ENCODE data around the gene IP6K3. TPM values are rescaled to one million over a fixed set of nuclear protein-coding genes. Genes with fewer than 3 reads are reported as not detected.

The IP6K3 gene
- total and polyA plus RNA-seq, 5 experiments from 2014 or later, result not detected

DNA sequence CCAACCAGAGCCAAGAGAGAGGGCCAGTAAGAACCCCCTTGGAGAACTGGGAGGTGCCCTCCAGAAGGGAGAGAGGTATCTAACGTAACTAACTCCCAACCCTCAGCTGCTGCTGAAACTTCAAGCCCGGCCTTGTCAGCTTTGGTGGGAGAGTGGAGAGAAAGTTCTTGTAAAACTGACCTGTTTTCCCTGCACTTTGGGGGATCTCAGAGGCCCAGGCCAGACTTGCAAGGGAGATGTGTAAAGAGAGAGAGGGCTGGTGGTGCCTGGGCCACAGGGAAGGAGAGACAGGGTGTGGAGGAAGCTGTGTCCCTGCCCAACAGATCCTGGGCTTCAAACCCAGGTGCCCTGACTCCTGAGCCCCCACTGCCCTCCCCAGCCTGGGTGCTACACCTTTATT lies 17.3 kb upstream of the IP6K3 start:
- Mint-ChIP-seq H3K36me3 (peaks cover 0 to 2% (median 0%) of the 10 kb centered on the region in 3 donors), H3K4me1 (peaks cover 0 to 19% (median 5%) of the 10 kb centered on the region in 4 donors), H3K9me3 (peaks cover 0 to 1% (median 0%) of the 10 kb centered on the region in 9 donors), H3K27me3 (peaks cover 2 to 40% (median 19%) of the 10 kb centered on the region in 5 donors), H3K4me3 (no peak overlapping the region), H3K27ac (peak overlapping the region in 1 of 10 donors; percentile 49)
- DNase-seq (no peak), ATAC-seq (no peak)
- POLR2A ChIA-PET, result no interaction called here

DNA sequence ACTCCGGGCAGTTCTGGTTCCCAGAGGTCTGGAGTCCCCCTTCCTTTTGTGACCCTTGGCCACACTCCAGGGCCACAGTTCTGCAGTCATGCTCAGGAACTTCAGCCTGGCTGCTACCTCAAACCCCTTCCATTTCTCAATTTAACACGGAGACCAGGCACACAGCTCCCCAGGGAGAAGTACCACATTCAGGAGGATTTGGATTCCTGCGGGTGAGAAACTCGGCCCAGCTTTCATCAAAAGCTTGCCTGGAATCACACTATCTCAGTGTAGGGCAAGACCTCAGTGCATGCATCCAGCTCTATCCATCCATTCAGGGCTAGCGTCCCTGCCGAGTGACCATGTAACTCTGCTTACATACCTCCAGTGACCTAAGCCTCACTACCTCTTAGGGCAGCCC lies 16.8 kb upstream of the IP6K3 start:
- ATAC-seq (no peak), DNase-seq (no peak)
- Mint-ChIP-seq H3K27me3 (peaks cover 1 to 40% (median 17%) of the 10 kb centered on the region in 5 donors), H3K27ac (peak overlapping the region in 1 of 10 donors; percentile 50), H3K36me3 (peaks cover 0 to 2% (median 0%) of the 10 kb centered on the region in 3 donors), H3K4me3 (no peak overlapping the region), H3K9me3 (peaks cover 0 to 1% (median 0%) of the 10 kb centered on the region in 9 donors), H3K4me1 (peaks cover 0 to 15% (median 5%) of the 10 kb centered on the region in 4 donors)
- POLR2A ChIA-PET, result no interaction called here

DNA sequence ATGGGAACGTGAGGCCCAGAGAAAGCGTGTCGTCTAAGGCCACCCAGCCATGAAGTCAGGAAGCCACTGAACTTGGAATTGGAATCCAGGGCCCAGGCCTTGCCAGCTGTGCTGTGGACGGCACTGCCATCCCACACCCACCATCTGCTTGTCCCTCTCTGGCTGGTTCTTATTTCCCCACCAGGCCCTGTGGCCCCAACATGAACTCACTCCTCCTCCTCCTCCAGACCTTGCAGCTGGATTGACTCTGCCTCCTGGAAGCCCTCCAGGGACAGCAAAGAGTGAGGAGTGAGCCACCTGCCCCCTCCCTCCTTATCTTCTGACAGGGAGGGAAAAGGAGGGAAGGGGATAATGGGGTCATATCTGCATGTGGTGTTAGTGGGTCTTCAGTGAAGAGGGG lies 16.0 kb upstream of the IP6K3 start:
- POLR2A ChIA-PET, result no interaction called here
- no peak for DNase-seq
- Mint-ChIP-seq H3K4me3 (no peak overlapping the region), H3K27me3 (peaks cover 1 to 40% (median 12%) of the 10 kb centered on the region in 5 donors), H3K9me3 (peaks cover 0 to 1% (median 0%) of the 10 kb centered on the region in 9 donors), H3K4me1 (peaks cover 0 to 13% (median 4%) of the 10 kb centered on the region in 4 donors), H3K36me3 (peaks cover 0 to 2% (median 0%) of the 10 kb centered on the region in 3 donors), H3K27ac (no peak overlapping the region)
- no peak for ATAC-seq

DNA sequence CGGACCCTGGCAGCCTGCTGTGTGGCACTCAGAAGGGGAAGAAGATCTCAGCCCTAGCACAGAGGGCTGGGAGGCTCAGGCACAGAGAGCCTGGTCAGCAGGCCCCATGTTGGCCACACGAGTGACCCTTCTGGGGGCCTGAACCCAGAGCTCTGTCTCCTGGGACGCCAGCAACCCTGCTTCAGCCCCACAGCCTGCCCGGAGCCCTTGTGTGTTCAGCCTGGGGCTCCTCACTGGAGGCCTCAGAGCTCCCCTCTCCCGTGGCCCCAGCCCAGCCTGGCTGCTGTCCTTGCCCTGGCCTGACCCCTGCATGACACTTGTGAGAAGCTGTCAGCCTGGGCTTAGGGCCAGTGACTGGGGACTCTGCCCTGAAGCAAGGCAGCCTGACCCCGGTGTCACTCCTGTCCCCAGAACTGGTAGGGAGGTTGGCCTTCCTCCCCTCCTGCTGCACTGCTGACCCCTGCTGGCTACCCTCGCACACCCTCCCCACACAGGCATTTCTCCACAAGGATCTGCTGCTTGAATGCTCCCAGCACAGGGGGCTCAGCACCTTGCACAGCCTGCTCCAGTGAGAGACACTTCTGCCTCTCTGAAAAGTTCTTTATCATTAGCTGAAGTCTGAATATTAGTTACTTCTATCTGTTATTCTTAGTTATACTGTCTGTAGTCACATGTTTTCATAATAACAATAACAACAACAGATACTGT lies 15.4 kb upstream of the IP6K3 start:
- POLR2A ChIA-PET, result no interaction called here
- Mint-ChIP-seq H3K9me3 (peaks cover 0 to 1% (median 0%) of the 10 kb centered on the region in 9 donors), H3K27ac (peak overlapping the region in 2 of 10 donors; percentile 31 to 54), H3K27me3 (peaks cover 1 to 35% (median 8%) of the 10 kb centered on the region in 5 donors), H3K36me3 (peaks cover 0 to 2% (median 0%) of the 10 kb centered on the region in 3 donors), H3K4me1 (peaks cover 0 to 15% (median 4%) of the 10 kb centered on the region in 4 donors), H3K4me3 (no peak overlapping the region)
- peak; percentile 38 to 59 for ATAC-seq
- peak in 5 of 10 donors; percentile 10 to 34 (median 23) for DNase-seq

DNA sequence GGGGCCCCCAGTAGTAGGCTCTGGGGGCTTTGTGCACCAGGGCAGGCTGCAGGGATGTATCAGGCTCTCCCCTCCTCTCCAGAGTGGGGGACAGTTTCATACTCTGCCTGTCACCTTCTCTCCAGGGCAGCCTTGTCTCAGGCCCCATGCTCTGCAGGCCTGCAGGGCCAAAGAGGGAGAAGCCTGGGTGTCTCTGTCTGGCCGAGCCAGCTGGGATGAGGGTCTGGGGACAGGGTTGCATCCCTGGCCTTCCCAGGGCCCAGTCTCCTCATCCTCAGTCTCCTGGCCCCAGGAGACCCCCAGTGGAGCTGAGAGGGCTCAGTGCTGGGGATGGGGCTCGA lies 14.8 kb upstream of the IP6K3 start:
- POLR2A ChIA-PET, result interaction anchor here (0.9 kb wide), 1 partner anchor 163 kb away, joined by 4 read pairs; no protein-coding TSS in a partner anchor
- Mint-ChIP-seq H3K27me3 (peaks cover 1 to 30% (median 8%) of the 10 kb centered on the region in 5 donors), H3K27ac (no peak overlapping the region), H3K9me3 (no peaks in the 10 kb centered on the region), H3K4me1 (peaks cover 0 to 15% (median 4%) of the 10 kb centered on the region in 4 donors), H3K36me3 (peaks cover 0 to 2% (median 0%) of the 10 kb centered on the region in 3 donors), H3K4me3 (no peak overlapping the region)
- no peak for DNase-seq
- ATAC-seq, result no peak

DNA sequence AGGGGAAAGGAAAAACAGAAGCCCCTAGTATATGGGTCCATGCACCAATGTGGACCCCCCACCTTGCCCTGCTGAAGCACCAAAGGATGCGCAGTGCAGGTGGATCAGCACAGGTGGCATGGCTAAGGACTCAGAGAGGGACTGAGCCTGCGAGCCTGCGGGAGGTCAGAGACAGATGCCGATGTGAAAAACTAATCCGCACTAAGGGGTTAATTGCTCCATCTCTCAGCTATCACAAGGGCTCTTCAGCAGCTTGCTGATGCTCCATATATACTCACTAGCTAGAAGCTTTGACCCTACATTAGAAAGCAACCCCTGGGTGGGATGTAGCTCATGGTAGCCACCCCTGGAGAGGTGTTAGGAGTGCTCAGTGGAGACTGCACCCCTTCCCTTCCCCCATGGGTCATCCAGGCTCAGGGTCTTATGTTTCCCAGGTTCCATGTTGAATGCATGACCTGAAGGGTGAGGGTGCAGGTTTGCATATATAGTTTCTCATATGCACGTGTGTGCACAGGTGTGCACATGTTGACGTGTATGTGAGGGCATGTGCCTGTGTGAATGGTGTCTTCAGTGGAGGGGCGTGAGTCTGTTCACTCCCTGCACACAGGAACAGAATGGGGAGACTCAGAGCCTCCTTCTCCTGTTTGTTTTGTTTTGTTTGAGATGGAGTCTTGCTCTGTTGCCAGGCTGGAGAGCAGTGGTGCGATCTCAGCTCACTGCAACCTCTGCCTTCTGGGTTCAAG lies 13.4 kb upstream of the IP6K3 start:
- peak overlapping the region in 1 of 10 donors; percentile 62 for H3K27ac Mint-ChIP-seq
- ATAC-seq (no peak), DNase-seq (no peak)
- no peak overlapping the region for H3K4me3 Mint-ChIP-seq
- POLR2A ChIA-PET, result no interaction called here
- H3K36me3 Mint-ChIP-seq, result no peaks in the 10 kb centered on the region
- peaks cover 0 to 15% (median 4%) of the 10 kb centered on the region in 4 donors for H3K4me1 Mint-ChIP-seq
- peaks cover 1 to 15% (median 6%) of the 10 kb centered on the region in 5 donors for H3K27me3 Mint-ChIP-seq
- H3K9me3 Mint-ChIP-seq, result no peaks in the 10 kb centered on the region

DNA sequence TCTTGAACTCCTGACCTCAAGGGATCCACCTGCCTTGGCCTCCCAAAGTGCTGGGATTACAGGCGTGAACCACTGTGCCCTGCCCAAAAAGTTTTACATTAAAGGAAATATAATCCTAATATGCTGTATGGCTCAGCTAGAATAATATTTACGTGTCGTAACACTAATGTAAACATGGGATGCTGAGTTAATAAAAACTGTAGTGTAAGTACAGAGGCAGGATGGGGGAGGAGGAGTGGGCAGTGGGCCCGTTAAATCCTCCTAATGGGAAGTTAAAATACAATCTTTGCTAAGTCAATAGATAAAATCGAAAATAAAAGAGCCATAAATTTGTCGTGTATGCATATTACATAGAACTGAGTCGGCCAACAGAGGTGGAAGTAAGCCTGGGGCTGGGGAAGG lies 12.1 kb upstream of the IP6K3 start:
- no peaks in the 10 kb centered on the region for H3K9me3 Mint-ChIP-seq
- H3K27me3 Mint-ChIP-seq, result peaks cover 1 to 6% (median 3%) of the 10 kb centered on the region in 5 donors
- no peak overlapping the region for H3K4me3 Mint-ChIP-seq
- ATAC-seq, result no peak
- POLR2A ChIA-PET, result no interaction called here
- H3K36me3 Mint-ChIP-seq, result no peaks in the 10 kb centered on the region
- DNase-seq, result no peak
- H3K4me1 Mint-ChIP-seq, result peaks cover 0 to 15% (median 4%) of the 10 kb centered on the region in 4 donors
- no peak overlapping the region for H3K27ac Mint-ChIP-seq

DNA sequence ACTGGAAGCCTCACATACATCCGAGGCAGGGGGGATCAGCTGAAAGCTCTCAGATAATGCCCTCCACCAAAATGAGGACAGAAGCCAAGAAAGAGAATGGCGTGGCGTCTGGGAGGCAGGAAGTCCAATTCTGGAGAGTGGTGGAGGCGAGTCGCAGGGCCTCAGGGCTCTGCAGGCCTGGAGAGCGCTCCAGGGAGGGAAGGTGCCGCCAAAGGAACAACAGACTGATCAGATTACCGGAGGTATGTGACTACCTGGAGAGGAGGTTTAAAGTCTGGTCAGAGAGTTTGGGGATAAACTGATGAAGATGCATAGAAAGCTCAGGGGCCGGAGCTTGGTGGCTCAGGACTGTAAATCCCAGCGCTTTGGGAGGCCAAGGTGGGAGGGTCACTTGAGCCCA lies 11.2 kb upstream of the IP6K3 start:
- POLR2A ChIA-PET, result no interaction called here
- Mint-ChIP-seq H3K36me3 (no peaks in the 10 kb centered on the region), H3K4me3 (no peak overlapping the region), H3K4me1 (peaks cover 0 to 15% (median 4%) of the 10 kb centered on the region in 4 donors), H3K27ac (no peak overlapping the region), H3K9me3 (no peaks in the 10 kb centered on the region), H3K27me3 (peaks cover 0 to 6% (median 1%) of the 10 kb centered on the region in 5 donors)
- DNase-seq, result no peak
- ATAC-seq, result no peak

DNA sequence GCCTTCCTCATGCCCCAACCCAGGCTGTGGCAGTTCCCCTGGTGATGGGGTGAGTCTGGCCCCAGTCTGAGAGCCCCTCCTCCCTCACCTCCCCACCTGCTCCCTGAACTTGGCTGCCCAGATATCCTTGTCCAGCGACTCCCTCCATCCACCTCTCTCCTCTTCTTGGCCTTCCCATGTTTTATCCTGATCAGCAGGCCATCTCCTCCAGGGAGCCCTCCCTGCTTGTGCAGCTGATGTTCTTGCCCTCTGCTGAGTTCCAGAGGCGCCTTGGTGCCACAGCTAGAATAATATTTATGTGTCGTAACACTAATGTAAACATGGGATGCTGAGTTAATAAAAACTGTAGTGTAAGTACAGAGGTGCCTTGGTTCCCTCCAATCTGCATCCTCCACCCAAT lies 10.4 kb upstream of the IP6K3 start:
- Mint-ChIP-seq H3K4me3 (no peak overlapping the region), H3K36me3 (no peaks in the 10 kb centered on the region), H3K9me3 (no peaks in the 10 kb centered on the region), H3K27ac (no peak overlapping the region), H3K27me3 (peaks cover 0 to 3% (median 0%) of the 10 kb centered on the region in 5 donors), H3K4me1 (peaks cover 0 to 13% (median 4%) of the 10 kb centered on the region in 4 donors)
- no peak for DNase-seq
- POLR2A ChIA-PET, result no interaction called here
- no peak for ATAC-seq

DNA sequence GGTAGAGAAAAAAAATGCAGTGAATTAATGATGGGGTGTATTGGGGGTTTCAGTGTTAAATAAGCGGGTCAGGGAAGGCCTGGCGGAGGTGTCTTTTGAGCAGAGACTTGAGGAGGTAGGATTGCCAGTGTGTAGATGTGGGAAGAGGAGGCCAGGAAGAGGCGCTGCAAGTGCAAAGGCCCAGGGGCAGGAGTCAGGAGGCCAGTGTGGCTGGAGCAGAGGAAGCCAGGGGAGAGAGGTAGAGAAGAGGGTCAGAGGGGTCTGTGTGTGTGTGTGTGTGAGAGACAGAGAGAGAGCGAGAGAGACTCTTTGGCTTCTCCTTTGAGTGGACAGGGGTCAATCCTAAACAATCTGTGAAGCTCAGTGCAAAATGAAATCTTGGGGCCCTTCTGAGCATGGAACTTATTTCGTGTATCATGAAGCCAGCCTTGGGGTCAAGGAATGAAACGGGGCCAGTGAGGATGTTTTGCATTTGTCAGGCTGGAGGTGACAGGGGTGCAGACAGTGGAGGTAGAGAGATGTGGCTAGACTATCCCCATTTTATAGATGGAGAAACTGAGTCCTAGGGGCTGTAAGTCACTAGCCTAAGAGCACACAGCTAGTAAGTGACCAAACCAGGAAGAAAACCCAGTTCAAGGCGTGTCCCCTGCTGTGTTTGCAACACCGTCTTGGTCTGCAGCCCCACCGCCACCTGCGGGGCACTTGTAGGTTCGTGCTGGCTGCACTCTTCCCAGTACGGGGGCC lies 9.7 kb upstream of the IP6K3 start:
- POLR2A ChIA-PET, result no interaction called here
- H3K27ac Mint-ChIP-seq, result peak overlapping the region in 1 of 10 donors; percentile 33
- H3K36me3 Mint-ChIP-seq, result no peaks in the 10 kb centered on the region
- H3K4me3 Mint-ChIP-seq, result no peak overlapping the region
- H3K9me3 Mint-ChIP-seq, result no peaks in the 10 kb centered on the region
- H3K4me1 Mint-ChIP-seq, result peaks cover 0 to 12% (median 4%) of the 10 kb centered on the region in 4 donors
- peaks cover 0 to 2% (median 0%) of the 10 kb centered on the region in 5 donors for H3K27me3 Mint-ChIP-seq
- ATAC-seq, result no peak
- DNase-seq, result no peak

DNA sequence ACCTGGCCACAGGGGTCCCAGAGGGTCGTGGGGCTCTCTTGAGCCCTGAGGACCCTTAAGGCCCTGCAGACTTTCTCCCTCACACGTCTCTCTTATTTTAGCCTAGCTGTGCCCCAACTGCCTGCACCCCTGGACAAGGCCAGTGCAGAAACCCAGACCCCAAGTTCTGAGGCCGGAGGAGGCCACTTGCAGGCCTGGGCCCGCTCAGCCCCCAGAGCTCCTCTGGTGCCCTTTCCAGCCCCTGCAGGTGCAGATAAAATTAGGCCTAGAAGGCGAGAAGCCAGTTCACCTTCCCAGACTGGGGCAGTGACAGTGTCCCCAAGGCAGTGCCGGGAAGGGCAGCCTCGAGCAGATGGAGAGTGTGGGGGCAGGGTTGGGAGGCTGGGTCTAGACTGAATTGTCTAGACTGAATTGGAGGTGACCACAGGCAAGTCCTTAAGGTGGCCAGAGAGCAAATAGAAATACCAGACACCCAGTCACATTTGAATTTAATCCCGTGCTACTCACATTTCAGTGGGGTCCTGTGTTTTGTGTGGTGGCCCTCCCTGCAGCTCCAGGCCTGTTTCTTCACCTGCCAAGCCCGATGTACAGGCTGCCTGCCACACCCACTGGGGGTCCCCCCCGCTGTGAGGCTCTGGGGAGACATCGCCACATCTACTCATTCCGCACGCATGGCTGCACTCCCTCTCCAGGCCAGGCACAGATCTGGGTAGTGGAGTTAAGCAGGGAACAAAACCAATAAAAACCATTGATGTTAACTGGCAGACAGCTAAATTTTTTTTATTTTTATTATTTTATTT lies 8.6 kb upstream of the IP6K3 start:
- H3K36me3 Mint-ChIP-seq, result no peaks in the 10 kb centered on the region
- H3K27ac Mint-ChIP-seq, result no peak overlapping the region
- POLR2A ChIA-PET, result no interaction called here
- ATAC-seq, result no peak
- DNase-seq, result no peak
- no peak overlapping the region for H3K4me3 Mint-ChIP-seq
- peaks cover 0 to 3% (median 0%) of the 10 kb centered on the region in 4 donors for H3K4me1 Mint-ChIP-seq
- no peaks in the 10 kb centered on the region for H3K9me3 Mint-ChIP-seq
- H3K27me3 Mint-ChIP-seq, result peaks cover 0 to 2% (median 0%) of the 10 kb centered on the region in 5 donors

DNA sequence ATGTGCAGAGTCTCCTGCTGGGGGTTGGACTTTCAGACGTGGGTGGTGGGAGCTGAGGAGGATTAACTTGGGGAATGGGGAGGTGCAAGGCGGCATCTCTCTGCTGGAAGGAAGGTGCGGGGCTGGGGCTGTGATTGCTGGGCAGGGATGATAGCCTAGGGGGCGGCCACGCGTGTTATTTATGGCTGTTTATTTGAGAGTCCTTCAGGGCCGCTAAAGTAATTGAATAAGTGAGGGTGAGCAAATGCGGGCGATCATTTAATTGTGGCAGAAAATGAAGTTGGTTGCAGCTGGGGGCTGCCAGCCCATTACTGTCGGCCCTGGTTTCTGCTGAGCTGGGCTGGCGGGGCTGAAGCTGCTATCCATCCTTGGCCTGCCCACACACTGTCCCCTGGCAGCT lies 7.5 kb upstream of the IP6K3 start:
- H3K27ac Mint-ChIP-seq, result no peak overlapping the region
- H3K9me3 Mint-ChIP-seq, result no peaks in the 10 kb centered on the region
- ATAC-seq (no peak), DNase-seq (no peak)
- peaks cover 0 to 2% (median 0%) of the 10 kb centered on the region in 5 donors for H3K27me3 Mint-ChIP-seq
- H3K36me3 Mint-ChIP-seq, result no peaks in the 10 kb centered on the region
- H3K4me3 Mint-ChIP-seq, result no peak overlapping the region
- peaks cover 0 to 2% (median 0%) of the 10 kb centered on the region in 4 donors for H3K4me1 Mint-ChIP-seq
- POLR2A ChIA-PET, result no interaction called here
